GM20000 (cell line): ENCODE results near the gene GPI.
"Not testable (repeated sequence)": the region's sequence is repeated elsewhere in the genome, so short reads cannot be mapped to it uniquely, and the experiment has no call there.

Source experiments
- DNase-seq: peaks from one replicate; pipeline ENCODE4 v3.0.0; 2012; ENCODE audit warnings: low spot score
- CTCF ChIP-seq: IDR thresholded peaks from 2 replicates; pipeline ENCODE4 v1.5.1; 2012; ENCODE audit warnings: mild to moderate bottlenecking, control low read depth; ENCODE audit errors: extremely low read depth, missing control alignments

The GPI gene

GRCh38 chr19:34363094-34363493, 1.9 kb upstream of the GPI start:
- no peak for DNase-seq

DNA sequence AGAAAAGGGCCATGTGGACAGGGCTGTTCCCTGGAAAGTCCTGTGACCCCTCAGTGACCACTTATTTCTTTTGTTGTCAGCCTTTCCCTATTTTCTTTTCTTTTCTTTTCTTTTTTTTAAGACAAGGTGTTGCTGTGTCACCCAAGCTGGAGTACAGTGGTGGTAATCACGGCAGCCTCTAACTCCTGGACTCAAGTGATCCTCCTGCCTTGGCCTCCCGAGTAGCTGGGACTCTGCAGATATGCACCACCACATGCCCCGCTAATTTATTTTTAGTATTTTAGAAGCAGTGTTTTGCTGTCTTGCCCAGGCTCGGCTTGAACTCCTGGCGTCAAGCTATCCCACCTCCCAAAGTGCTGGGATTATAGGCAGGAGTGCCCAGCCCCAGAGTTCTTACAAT, 1.1 kb upstream of the GPI start:
- no peak for DNase-seq
- no peak for TF ChIP-seq CTCF

More at GRCh38 chr19:34363094-34363493, 1.9 kb upstream of the GPI start:
- TF ChIP-seq CTCF = no peak

DNA sequence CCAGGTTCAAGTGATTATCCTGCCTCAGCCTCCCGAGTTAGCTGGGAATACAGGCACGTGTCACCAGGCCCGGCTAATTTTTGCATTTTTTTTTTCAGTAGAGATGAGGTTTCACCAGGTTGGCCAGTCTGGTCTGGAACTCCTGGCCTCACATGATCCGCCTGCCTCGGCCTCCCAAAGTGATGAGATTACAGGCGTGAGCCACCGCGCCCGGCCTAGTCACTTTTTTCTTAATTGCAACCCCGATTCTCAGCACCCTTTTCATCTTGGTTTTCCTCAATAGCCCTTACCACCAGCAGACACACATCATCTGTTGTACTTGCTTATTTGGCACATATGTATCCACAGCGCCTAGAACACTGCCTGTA, 550 bp upstream of the GPI start:
- DNase-seq = no peak
- no peak for TF ChIP-seq CTCF

GRCh38 chr19:34365463-34366401, 736 bp downstream of the GPI start:
- DNase-seq = no peak
- no peak for TF ChIP-seq CTCF

GRCh38 chr19:34366738-34367623, 2.0 kb downstream of the GPI start:
- TF ChIP-seq CTCF = no peak
- DNase-seq = no peak

DNA sequence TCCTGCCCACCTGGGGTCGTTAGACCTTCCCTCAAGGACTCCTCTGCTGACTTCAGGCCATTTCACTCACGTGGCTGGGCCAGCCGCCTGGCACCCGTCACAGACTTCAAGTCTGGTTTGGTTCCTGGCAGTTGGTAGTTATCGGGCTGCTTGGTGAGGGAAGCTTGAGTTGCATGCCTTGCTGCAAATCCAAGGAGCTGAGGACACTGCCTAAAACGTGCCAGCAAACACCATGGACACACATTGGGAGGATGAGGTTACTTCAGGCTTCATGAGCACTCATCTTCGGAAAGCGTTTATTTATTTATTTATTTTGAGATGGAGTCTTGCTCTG, 2.6 kb downstream of the GPI start:
- no peak for DNase-seq
- TF ChIP-seq CTCF = no peak

- DNase-seq = no peak
- TF ChIP-seq CTCF = no peak
Observed at GRCh38 chr19:34368338-34368737, 3.3 kb downstream of the GPI start.

DNA sequence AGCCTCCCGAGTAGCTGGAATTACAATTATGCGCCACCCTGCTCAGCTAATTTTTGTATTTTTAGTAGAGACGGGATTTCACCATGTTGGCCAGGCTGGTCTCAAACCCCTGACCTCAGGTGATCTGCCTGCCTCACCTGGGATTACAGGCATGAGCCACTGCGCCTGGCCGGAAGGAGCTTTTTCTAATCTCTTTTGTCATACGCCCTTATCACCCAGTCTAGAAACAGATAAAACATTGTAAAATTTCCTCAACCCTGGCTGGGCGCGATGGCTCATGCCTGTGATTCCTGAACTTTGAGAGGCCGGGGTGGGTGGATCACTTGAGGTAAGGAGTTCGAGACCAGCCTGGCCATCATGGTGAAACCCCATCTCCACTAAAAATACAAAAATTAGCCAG, 4.2 kb downstream of the GPI start:
- not testable (repeated sequence) for DNase-seq
